CD4-positive, alpha-beta T cell treated with Interleukin-2 at 100 ng/mL for 4 hours (primary cell): ENCODE results near the gene ASPG.

Experiments
- DNase-seq: peaks from one replicate; pipeline ENCODE4 v3.0.0-alpha.2; 2020; ENCODE audit warnings: low spot score

ASPG gene

GRCh38 chr14:104075530-104076151 is 9.9 kb upstream of the ASPG start:
- DNase-seq: no peak

DNA sequence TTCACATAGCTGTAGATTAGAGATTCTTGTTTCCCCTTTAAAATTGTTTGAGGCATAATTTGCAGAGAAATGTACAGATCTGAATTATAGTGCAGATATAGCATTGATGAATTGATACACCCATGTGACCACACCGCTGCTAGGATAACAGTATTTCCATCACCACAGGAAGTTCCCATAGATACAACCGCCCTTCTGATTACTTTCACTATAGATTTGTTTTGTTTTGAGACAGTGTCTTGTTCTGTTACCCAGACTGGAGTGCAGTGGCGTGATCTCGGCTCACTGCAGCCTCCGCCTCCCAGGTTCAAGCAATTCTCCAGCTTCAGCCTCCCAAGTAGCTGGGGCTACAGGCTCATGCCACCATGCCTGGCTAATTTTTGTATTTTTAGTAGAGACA is 8.8 kb upstream of the ASPG start:
- DNase-seq: peak; percentile 12

GRCh38 chr14:104078031-104078455 is 7.5 kb upstream of the ASPG start:
- peak; percentile 89 for DNase-seq

DNA sequence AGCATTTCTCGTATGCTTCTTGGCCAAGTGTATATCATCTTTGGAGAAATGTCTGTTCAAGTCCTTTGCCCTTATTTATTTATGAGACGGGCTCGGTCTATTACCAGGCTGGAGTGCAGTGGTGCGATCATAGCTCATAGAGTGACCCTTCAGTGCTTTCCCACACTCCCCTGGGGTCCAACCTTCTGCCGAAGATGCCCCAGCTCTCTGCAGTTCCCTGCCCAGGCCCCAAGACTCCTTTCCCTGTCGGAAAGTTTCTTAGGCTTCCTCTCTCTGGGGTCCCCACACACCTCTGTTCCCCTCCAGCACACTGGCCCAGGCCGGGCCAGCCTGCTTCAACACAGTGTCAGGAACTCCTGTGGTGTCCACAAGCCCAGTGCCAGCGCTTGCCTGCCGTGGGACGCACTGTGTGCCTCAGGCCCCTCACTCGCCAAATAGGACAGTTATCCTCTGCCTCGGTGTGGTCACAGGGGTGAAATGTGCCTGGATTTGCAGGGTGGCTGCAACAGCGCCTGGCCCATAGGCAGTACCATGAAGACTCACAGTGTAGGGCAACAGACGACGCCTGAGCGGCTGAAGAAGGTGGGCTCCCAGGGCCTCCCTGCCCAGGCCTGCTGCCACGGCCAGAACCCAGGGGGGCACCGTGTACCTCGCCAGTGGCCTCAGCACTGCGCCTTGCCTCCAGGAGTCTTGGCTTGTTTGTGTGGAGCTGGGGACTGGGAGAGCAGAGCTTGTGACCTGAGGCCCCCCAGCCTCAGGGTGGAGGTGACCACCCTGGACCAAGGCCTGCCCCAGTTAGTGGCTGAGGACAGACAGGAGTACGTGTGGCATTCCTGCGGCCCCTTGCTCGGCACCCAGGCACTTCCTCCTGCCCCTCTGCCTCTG is 4.9 kb upstream of the ASPG start:
- no peak for DNase-seq

DNA sequence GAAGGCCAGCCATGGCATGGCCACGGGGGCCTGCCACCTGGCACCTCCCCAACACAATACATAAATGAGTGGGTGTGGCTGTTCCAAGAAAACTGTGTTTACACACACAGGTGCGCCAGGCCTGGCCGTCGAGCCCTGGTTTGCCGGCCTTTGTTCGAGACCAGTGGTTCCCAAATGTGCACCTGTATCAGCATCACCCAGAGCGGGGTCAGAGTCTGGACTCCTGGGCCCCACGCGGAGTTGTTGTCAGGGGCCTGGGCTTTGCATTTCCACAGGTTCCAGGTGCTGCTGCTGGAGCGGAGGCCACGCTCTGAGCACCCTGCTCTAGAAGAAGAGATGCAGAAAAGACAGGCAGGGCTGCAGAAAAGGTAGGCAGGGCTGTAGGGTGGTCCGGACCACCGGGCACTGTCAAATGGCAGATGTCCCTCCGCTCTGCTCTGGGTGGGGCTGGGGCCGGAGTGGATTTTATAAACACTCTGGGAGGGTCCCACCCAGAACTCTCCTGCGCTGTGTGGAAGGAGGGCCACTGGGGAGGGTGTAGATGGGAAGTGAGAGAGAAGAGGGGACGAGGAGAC is 4.2 kb upstream of the ASPG start:
- no peak for DNase-seq

DNA sequence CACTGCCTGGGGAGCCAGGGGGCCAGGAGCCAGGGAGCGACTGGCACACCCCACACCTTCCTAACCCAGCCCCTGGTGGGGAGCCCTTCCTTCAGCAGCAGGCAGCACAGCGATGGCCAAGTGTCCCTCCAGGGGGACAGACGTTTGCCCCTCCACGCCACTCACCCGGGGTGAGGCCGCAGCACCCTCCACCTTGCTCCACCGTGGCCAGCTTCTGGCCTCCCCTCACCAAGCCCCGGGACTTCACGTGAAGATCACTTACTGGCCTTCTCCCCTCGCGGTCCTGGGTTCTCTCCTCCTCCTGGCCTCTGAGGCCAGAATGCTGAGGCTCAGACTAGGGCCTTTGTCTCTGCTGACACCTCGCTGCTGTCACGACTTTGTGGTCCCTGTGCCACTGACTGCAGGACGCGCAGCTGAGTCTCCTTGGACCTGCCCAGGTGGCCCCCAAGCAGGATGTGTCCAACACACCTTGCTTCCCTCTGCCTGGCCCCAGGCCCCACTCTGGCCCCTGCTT is 3.5 kb upstream of the ASPG start:
- DNase-seq: no peak

- no peak for DNase-seq
Observed at GRCh38 chr14:104082807-104083206, 2.7 kb upstream of the ASPG start.

DNA sequence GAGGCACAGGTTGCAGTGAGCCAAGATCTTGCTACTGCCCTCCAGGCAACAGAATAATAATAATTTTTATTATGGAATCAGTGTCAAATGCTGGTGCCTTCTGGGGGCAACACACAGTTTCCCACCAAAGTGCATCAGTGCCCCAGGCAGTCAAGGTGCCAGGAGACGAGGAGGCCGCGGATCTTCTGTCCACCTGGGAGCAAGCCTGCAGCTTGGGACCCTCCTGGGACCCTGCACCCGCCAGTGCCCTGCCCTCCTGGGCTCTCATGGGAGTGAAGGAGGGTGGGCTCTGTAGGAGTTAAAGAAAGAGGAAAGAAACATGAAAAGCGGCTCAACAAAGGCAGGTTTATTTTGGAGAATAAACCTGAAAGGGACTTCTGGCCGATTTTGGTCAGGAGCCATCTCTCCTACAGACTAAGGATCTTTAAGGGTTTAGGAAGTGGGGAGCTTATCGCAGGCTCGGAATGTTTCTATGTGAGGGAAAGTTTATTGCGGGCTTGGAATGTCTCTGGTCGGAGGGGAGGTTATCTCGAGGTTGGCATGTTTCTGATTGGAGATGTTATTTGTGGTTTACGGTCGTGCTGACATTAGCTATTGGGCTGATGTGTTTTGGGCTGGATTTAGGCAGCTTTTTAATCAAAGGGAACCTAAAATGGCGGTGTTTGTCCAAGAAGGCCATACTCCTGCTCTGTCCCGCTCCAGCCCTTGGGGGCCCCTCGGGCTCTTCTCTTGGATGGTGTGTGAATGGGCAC is 1.1 kb upstream of the ASPG start:
- DNase-seq: no peak

GRCh38 chr14:104085889-104086201 is 345 bp downstream of the ASPG start:
- DNase-seq: no peak

DNA sequence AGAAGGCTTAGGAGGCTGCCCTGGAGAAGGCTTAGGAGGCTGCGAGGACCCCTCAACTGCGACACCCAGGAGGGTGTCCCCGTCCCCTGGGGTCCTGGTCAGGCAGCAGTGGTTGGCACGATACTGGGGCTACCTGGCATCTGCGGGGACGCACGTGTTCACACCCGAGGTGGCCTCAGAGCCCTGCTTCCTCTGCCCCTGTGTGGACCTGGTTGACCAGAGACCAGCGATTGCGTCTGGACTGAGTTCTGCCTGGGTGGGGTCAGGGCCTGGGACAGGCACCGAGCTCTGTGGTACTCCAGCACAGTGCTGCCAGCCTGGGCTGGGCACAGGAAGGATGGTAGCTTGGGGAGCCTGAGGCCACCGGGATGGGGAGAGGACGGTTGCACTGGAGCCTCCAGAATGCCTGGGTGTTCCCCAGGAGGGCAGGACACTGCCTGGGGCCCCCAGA is 735 bp downstream of the ASPG start:
- DNase-seq: no peak

GRCh38 chr14:104086661-104087461 is 1.4 kb downstream of the ASPG start:
- DNase-seq: no peak

DNA sequence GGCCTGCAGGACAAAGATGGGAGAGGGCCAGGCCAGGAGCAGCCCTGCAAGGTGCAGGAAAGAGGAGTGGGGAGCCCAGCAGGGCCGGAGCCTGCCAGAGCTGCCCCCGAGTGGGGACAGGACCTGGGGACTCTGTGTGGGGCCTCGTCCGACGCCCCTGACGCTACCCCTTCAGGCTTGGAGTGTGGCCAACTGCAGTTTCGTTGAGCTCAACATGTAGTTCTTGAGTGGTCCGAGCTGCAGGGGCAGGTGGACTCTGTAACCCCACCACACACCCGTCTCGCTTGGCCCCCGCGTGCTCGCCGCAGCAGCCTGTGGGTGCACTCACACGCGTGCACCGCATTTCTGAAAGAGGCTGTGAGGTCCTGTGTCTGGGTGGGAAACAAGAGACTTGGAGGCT is 2.0 kb downstream of the ASPG start:
- no peak for DNase-seq

GRCh38 chr14:104087981-104088850 is 2.7 kb downstream of the ASPG start:
- no peak for DNase-seq

DNA sequence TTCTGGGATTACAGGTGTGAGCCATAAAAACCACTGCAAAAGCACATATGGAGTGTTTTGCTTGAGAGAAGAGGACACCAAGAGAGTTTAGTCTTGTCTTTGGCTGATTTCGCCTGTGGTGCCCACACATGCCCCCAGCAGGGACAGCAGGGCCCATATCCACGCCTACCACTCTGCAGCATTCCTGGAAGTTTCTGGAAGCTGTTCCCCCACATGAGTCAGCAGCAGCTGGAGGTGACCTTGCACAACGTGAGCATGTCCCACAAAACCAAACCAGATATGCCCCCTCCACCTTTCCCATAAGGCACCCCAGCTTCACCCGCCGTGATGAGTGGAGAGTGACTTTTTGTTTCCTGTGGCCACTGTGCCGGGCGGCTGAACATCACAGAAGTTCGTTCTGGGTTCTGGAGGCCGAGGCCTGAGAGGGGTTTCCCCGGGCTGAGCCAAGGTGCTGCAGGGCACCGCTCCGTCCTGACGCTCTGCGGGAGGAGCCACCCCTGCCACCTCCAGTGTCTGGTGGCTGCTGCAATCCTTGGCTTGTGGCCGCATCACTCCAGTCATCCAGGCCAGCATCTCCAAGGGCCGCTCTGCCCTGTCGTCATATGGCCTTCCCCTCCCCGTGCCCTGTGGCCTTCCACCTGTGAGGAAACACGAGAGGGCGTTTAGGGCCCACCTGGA is 4.7 kb downstream of the ASPG start:
- no peak for DNase-seq

GRCh38 chr14:104091061-104091926 is 5.8 kb downstream of the ASPG start:
- no peak for DNase-seq

- no peak for DNase-seq
Observed at GRCh38 chr14:104091927-104092771, 6.6 kb downstream of the ASPG start.

DNA sequence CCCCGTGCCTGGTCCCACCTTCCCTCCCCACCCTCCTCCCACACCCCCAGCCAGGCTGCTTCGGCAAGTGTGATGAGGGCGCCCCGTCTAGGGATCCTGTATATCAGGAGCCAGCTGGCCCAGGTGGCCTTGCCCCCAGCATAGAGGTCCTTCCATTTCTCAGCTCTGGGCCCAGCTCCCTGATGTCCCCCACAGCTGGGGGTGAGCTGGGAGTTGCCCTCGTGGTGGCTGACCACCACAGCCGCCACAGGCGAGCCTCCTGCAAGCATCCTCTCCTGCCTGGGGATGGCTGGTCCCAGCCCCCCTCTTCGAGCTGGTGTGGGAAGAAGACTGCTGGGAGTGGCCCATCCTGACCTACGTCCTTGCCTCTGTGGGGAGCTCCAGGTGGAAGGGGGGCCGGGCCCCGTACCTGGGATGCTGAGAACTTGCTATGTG is 7.4 kb downstream of the ASPG start:
- no peak for DNase-seq
